HG02852 (cell line): ENCODE measurements around the gene CST3.
"Not testable (repeated sequence)": the region's sequence is repeated elsewhere in the genome, so short reads cannot be mapped to it uniquely, and the experiment has no call there.

Experiments
- ATAC-seq: cut with Tn5 transposase; IDR thresholded peaks from one replicate; pipeline ENCODE4 v1.9.1; 2021; ENCODE audit warnings: mild to moderate bottlenecking, moderate library complexity; ENCODE audit not compliant: unreplicated experiment

The CST3 gene

DNA sequence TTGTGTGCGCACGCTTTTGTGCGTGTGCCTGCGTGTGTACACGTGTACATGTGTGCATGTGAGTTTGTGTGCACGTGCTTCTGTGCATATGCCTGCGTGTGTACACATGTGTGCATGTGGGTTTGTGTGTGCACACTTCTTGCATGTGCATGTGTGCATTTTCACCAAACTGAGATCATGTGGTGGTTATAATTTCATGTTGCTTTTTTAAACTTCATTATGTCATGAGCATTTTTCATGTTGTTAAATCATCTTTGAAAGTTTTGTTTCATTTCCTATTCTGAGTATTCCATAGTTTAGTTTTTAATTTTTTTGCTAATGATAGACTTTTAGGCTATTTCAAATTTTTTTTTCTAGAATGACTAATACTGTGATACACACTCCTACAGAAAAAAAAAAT, 6.4 kb upstream of the CST3 start:
- no peak for ATAC-seq

DNA sequence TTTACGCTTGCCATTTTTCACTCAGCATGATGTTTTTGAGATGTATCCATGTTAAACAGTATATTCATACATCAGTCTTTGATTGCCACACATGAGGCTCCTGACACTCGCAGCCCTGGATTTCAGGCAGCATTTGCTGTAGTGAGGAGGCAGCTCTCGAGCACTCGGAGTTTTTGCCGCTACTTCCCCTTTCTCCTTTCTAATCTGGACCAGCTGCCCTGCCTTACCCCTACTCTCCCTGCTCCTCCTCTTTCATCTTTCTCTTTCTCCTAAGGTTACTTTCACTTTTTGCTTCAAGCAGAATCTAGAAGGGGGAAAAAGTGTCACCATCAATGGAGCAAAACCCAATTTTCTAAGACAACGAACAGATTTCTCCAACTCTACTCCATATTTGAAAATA, 5.9 kb upstream of the CST3 start:
- ATAC-seq = no peak

DNA sequence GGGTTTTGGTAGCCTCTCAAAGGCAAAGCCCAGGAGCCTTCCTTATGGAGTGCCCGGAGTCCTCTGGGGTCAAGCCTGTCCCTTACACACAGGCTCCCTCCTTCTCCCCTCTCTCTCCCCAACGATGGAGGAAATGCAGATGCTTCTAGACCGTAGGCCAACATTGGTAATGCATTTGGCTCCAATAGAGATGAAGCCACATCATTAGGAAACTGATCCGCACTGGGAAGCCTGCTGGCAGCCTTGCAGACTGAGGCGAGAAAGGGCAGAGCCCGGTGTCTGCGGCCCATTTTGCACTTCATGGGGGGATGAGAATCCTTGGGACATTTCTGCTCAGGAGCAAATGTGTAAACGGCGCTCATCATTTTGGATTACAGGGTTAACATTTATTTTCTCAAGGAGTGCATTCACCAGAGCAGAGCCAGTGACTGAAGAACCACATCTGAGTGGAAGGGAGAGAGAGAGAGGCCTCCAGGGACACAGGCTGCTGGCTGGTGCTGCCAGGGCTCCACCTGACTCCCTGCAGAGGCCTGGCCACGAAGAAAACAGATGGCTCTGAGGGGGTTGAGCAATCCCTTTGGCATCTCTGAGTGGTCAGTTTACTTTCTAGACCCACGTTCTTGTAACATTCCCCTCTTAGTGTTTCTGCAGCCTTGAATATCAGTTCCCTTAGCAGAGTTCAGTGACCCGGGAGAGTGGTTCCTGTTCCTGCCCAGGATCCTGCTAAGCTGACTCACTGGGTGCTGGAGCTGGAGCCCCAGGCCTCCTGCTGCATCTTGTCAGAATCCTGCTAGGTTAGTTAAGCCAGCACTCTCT, 4.4 kb upstream of the CST3 start:
- ATAC-seq = no peak

DNA sequence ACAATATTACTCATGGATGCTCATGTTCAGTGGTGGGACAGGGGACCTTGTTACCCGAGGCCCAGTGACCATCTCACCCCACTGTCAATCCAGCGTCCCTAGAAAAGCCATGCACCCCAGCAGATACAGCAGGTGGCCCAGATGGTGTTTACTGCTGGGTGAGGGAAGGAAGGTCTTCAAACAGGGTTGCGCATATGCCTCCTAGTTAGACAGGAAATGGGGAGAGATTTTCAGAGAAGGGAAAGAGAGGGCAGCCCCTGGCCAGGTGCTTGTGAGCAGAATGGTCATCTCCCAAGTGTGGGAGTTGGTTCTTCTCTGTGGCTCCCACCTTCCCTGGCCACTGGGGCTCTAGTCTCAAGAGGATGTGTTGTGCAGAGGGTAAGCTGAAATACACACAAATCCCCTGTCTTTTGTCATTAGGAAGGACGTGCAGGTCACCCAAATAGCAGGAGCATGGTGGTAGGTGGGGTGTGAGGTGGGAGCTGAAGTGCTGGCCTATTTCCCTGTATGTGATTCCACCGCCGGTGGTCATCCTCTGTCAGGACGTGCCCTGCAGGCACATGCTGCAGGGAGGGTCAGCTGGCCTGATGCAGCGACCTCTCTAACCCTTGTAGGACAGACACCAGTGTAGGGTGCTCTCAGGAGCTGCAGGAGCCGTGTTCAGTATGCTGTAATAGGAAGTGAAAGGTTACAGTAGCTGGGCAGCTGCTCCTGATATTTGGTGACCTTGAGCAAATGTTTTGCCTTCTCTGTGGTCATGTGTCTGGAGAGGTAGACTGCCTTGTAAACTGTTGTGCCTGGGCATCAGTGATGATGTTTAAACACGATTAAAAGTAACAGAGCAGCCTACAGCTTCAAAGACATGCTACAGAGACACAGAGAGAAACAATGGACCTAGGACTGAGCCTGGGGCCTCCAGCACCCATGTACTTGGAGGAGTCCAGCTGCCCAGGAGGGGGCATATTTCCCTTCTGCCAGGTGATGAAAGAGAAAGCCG, 3.2 kb upstream of the CST3 start:
- ATAC-seq = no peak

DNA sequence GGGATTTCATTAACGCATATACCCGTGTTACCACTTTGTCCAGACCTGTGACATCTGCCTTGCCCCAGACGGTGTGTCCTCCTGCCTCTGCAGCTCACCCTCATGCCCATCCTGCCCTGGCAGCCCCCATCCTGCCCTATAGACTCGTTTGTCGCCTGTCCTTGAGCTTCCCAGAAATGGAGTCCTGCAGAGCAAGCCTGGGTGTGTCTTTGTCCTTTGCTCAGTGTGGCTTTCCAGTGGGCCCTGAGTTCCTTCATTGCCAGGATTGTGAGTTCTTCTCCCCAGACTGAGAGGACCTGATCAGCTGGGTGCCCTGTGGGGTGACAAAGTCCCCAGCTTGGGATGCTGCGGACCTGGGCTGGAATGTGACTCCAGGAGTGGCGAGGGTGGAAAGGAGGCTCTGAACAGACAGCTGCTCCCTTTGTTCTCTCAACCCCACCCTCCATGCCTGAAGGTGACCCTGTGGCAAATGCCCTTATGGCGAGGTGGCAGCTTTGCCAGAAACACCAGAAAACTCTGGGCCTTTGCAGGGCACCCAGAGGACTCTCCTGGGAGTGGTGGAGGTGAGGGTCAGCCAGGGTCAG, 2.4 kb upstream of the CST3 start:
- no peak for ATAC-seq

DNA sequence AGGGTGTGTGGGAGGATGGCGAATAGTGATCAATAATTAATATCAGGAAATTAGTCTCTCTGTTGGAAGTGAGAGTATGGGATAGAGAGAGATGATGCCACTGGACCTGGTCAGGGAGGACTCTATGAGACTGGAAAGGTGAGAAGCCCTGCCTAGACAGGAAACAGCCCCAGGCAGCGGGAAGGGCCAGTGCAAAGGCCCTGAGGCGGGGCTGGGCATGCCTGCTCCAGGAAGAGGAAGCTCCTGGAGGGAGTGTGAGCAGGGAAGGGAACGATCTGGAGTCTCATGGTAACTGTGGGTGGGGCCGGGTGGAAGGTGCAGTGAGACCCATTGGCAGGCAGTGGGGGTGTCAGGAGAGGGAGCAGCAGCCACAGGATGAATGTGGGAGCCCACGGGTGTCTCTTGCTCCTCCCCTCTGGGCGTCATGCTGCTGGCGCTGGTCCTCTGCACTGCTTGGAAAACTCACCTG, 1.8 kb upstream of the CST3 start:
- no peak for ATAC-seq

DNA sequence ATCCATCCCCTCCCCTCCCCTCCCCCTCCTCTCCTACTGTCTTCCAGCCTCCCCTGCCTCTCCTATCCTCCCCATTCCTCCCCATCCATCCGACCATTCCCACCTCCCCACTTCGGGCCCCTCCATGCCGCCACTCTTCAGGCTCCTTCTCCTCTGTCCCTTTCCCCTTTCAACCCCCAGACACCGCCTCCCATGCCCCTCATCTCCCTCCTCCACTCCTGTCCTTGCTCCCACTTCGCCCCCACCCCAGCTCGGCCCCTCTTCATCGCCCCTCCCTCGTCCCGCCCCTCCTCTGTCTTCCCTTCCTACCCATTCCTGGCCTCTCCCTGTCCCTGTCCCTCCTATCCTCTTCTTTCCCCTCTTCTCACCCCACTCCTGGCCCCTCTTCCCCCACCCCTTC, 554 bp upstream of the CST3 start:
- ATAC-seq = no peak

DNA sequence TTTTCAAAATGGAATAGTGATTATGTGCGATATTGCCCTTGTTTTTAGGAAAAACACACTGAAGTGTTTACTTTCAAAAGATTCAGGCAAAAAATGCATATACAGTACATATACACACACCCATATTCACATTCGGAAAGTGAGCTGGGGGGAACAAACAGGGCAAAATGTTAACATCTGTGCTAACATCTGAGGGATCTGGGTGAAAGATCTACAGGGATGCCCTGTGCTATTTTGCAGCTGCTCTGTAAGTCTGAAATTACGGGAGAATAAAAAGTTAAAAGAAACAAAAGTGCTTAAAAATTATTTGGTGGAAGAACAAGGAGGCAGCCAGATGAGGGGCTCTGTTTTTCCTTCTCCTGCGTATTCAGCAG, 860 bp downstream of the CST3 start:
- ATAC-seq = peak; percentile 3

DNA sequence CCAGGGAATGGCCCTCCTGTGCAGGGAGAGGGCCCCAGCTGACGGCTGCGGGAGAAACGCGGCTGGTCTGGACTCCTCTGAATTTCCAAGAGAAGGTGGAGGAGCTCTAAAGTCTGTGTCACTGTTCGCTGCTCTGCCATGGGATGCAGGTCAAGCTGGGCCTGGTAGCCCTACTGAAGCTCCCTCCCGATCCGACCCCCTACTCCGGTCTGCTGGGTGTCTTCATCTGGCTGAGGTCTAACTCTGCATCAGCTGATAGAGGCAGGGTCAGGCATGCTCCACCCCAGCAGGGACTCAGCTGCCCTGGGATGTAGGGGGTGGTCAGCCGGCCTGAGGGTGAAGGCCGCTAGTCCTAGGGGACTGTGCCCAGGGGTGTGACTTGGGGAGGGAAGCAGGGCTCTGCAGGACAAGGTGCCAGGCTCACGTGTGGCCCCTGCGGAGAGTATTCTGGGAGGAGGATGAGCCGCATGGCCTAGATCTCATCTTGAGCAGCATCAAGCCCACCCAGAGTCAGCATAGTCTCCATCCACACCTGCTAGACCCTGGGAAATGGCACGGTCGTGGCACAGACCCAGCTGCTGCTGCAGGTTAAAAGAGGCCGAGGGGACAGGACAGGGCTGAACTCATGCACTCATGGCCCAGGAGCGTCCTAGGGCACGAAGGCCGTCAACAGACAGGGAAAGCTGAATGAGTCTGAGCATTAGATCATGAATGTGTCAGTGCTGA, 1.4 kb downstream of the CST3 start:
- ATAC-seq = no peak

DNA sequence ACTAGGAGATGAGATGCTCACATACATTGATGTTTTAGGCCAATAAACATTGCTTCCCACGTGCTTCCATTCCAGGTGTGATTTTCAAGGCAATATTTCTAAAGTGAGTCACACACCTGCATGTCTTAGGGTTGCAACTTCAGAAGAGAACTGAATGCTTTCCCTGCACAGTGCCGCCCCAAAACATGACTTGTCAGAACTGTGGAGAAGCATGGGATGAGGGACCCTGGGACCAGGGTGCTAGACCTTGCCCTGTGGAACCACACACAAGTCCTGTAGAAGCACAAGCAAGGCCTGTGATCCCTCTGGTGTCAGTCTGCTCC, 2.0 kb downstream of the CST3 start:
- not testable (repeated sequence) for ATAC-seq

DNA sequence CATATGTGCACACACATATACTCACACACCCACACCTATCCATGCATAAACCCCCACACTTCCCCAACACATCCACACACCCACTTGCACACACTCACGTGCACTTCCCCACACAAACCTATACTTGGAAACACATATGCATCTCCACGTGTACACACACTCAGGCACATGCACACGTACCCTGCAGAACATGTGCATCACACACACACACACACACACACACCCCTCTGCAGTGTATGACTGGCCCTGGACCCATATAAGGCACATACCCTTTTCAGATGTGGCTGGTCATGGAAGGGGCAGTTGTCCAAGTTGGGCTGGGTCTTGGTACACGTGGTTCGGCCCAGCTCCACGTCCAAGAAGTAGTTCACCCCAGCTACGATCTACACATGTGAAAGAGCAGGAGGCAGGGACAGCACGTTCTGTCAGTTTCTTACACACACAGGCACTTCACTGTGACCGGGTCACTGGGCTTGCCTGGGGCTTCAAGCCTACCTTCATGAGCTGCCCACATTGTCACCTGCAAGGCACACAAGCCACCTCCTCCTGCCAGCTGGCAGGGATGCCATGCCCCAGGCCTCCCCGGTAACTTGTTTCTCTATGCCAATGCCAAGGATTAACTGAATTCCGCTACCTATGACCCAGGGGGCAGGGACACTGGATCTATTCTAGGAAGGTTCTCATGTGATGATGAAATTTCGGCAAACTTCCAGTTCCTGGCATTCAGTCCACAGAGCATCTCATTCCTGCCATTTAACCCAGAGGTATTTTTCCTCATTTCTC, 2.6 kb downstream of the CST3 start:
- ATAC-seq = no peak

DNA sequence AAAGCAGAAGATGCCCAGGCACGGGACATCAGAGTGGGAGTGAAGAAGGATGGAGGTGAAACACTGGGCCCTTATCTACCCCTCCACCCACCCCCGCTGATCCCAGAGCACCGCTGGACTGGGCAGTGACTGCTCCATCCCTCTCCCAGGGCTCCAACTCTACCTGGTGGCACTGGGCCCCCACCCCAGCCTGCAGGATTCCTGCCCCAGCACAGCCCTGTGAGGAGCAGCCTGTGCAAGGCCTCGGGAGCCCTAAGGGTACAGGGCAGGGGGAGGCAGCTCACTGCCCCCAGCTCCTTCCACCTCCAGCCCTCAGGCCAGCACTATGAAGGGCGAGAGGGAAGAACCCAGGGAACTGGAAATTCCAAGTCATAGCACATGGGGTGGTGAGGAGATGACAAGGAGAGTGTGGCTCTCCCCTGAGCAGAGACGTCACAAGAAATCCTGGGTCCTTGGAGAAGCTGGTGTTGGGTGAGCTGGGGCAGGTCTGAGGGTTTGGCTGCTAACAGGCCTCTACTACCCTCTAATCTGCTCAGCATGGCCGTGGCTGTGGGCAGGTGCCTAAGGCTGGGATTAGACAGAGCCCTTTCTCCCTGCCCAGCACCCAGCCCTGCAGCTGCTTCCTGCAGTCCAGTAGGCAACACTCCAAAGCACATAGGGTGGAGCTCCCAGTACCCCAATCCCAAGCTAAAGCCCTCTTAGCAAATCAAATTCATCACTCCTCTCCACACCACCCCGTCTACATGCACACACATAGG, 3.5 kb downstream of the CST3 start:
- no peak for ATAC-seq

DNA sequence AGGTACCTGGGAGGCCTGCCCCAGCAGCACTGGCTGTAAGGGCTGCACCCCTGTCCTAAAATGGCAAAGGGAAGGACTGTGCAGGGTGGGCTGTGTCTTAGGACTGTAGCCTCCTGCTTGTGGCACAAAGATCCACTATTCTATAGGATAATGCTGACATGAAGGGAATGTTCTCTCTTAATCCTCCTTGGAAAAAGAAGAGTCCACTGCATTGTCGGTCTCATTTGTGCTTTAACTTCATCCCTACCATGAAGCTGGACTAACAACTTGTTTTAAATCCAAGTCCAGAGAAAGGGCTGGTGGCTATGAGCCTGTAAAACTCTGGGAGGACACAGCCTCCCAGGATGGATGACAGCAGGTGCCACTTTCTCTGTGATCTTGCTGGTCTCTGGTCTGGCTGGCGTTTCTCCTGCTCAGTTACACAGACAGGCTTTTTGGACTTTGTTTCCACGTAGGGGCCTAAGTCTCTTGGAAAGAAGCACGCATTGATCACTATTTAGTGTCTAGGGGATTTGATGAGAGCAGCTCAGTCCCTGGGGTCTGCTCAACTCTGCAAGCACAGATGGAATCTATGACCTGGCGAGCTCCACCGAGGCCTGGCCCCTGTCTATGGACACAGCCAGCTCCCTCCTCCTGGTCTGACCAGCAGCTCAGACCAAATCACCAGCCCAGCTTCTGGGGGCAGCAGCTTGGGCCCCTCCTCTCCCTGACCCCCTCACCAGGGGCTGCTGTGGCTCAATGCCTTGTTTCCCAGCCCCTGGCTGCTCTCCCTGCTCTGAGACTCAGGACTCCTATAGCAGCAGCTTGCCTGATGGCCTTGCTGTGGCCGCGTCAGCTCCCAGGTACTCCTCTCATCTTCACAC, 4.8 kb downstream of the CST3 start:
- ATAC-seq = no peak

DNA sequence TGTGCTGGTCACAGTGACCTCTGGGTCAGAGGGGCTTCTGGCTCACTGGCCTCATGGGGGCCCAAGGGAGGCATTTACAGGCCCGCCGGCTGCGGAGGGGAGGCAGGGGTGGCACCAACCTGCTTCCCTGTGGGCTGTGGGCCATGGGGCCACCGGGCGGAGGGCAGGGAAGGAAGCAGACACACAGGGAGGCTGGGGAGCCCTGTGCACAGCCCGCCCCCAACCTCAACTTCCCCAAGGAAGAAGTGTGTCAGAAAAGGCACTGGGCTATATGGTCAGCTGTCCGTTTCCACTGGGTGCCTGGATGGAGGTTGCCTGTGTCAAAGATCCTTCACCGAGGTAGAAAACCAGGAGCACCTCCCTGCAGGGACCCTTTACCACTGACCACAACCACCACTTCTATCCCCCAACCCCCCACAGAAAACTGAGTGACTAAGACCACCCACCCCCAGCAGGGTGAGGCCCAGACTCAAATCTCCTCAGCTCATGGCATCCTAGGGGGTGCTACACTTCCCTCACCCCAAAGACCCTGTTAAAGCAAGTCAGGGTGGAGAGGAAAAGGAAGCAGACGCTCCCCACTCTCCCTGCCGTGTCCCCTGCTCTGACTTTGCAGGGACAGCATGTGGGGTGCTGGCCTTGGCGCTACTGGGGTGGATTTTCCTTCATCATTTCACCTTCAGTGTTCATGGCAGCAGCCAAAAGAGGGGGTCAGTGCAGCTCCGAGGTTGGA, 5.6 kb downstream of the CST3 start:
- no peak for ATAC-seq

DNA sequence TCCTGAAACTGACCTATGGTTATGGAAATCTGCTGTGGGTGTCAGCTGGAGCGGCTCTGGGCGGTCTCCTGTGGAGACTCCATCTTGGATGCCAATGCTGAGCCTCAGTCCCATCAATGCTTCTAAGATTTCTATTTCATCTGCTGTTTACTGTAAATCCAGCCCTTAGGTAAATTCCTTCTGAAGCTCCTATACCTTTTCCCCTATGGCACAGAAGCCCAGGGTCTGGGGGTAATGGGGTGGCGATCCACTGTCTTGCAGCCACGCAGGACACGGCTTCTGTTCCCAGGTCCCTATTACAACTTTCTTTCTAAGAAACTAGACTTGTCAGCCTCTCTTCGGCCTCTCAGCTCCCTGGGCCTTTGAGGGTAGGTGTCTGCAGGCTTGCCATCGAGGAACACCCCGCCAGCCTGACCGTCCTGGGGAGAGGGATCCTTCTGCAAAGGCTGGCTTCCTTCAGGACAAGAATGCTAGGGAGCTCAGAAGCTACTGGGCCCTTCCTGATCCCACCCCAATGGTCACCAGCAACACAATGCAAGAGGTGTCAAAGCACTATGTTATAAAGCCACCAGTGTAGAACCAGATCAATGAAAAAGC, 6.4 kb downstream of the CST3 start:
- ATAC-seq = no peak

DNA sequence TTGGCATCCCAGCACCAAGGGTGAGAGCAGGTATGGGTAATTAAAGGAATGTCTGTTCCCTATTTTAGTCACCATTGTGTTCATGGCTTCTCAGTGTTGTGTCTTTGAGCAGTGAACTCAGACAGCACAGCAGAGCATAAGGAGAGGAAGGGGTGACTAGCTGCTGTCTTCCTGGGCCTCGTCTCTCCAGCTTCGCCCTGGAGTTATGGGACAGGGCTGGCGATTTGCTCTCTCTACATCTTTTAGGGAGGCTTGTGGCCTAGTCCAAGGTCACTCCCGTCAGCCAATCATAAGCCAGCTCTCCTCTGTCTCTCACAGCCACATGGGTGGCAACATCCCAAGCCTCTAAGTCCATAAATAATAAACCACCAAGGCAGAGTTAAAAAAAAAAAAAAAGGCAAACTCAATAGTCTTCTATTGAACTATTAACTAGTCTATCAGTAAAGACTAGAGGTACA, 7.3 kb downstream of the CST3 start:
- ATAC-seq = no peak
